WTC11 (cell line): Measurements from ENCODE around the gene SDK2. TPM values are rescaled to one million over a fixed set of nuclear protein-coding genes. Genes with fewer than 3 reads are reported as not detected.

ENCODE experiments used
- ATAC-seq: fragments of 200-7000 bp; cut with Tn5 transposase; 2 replicates; pipeline ENCODE4 v1.10.0; 2021; ENCODE audit warnings: mild to moderate bottlenecking, moderate library complexity
- CTCF ChIA-PET: fragments of 300-600 bp; sonication (Branson Sonifier 250); formaldehyde crosslinking; loops from one replicate; lab custom pipeline; 2021; ENCODE audit warnings: antibody characterized with exemption; lab: Charles Lee
- POLR2A ChIA-PET: fragments of 350-600 bp; sonication (Branson Sonifier 250); formaldehyde crosslinking; loops from one replicate; lab custom pipeline; 2021; ENCODE audit warnings: antibody characterized with exemption; lab: Charles Lee
- DNase-seq: peaks from one replicate; pipeline ENCODE4 v3.0.0; 2021; ENCODE audit warnings: low spot score
- H3K27ac Mint-ChIP-seq: 2 replicates; pipeline ENCODE4 v1.8.0; 2021; ENCODE audit warnings: mixed read lengths
- H3K27me3 Mint-ChIP-seq: 2 replicates; pipeline ENCODE4 v1.8.0; 2021; ENCODE audit warnings: low read depth, mild to moderate bottlenecking, moderate library complexity, mixed read lengths
- H3K36me3 Mint-ChIP-seq: 2 replicates; pipeline ENCODE4 v1.8.0; 2021; ENCODE audit warnings: mixed read lengths
- H3K4me1 Mint-ChIP-seq: 2 replicates; pipeline ENCODE4 v1.8.0; 2022; ENCODE audit warnings: mixed read lengths
- H3K4me3 Mint-ChIP-seq: 2 replicates; pipeline ENCODE4 v1.8.0; 2021; ENCODE audit warnings: mild to moderate bottlenecking, moderate library complexity, mixed read lengths
- H3K9me3 Mint-ChIP-seq: 2 replicates; pipeline ENCODE4 v1.8.0; 2021; ENCODE audit warnings: mixed read lengths
- CREB1 ChIP-seq: sonication (generic); formaldehyde crosslinking; IDR thresholded peaks from 2 replicates; pipeline ENCODE4 v1.8.0; 2023; ENCODE audit warnings: mild to moderate bottlenecking, missing genetic modification reagents
- ELF4 ChIP-seq: sonication (generic); formaldehyde crosslinking; IDR thresholded peaks from 2 replicates; pipeline ENCODE4 v1.8.1; 2022; ENCODE audit warnings: low read depth, mild to moderate bottlenecking, moderate library complexity, missing genetic modification reagents
- GTF2I ChIP-seq: fragments of 250-450 bp; sonication (Bioruptor Pico); conservative IDR thresholded peaks from 2 replicates; pipeline ENCODE4 v1.4.0; 2021; ENCODE audit warnings: mild to moderate bottlenecking
- JUN ChIP-seq: sonication (generic); formaldehyde crosslinking; IDR thresholded peaks from 2 replicates; pipeline ENCODE4 v1.8.0; 2023; ENCODE audit warnings: mild to moderate bottlenecking, missing genetic modification reagents
- RORB ChIP-seq: fragments of 250-450 bp; sonication (Bioruptor Pico); IDR thresholded peaks from 2 replicates; pipeline ENCODE4 v1.9.0; 2021; ENCODE audit warnings: mild to moderate bottlenecking
- SMAD3 ChIP-seq: sonication (generic); formaldehyde crosslinking; IDR thresholded peaks from 2 replicates; pipeline ENCODE4 v1.8.0; 2022; ENCODE audit warnings: missing genetic modification reagents, mild to moderate bottlenecking, borderline replicate concordance
- SP1 ChIP-seq: sonication (generic); formaldehyde crosslinking; conservative IDR thresholded peaks from 2 replicates; pipeline ENCODE4 v1.8.1; 2022; ENCODE audit warnings: missing genetic modification reagents
- ZBTB21 ChIP-seq: sonication (generic); formaldehyde crosslinking; IDR thresholded peaks from 2 replicates; pipeline ENCODE4 v1.8.1; 2023; ENCODE audit warnings: mild to moderate bottlenecking, missing genetic modification reagents, borderline replicate concordance
- ZNF263 ChIP-seq: sonication (generic); formaldehyde crosslinking; IDR thresholded peaks from 2 replicates; pipeline ENCODE4 v1.8.1; 2022; ENCODE audit warnings: low read depth, mild to moderate bottlenecking, moderate library complexity, missing genetic modification reagents
- total RNA-seq: library from RNA; stranded (reverse); gene quantifications from 3 replicates; pipeline ENCODE4 v1.2.3, GENCODE V29; 2021
- TF ChIP-seq, protein P1 (sequence below): fragments of 250-450 bp; sonication (Bioruptor Pico); IDR thresholded peaks from 2 replicates; pipeline ENCODE4 v1.9.0; 2021; ENCODE audit warnings: mild to moderate bottlenecking
- TF ChIP-seq, protein P2 (sequence below): sonication (generic); formaldehyde crosslinking; conservative IDR thresholded peaks from 2 replicates; pipeline ENCODE4 v1.8.1; 2022; ENCODE audit warnings: mild to moderate bottlenecking, missing genetic modification reagents
- TF ChIP-seq, protein P3 (sequence below): sonication (generic); formaldehyde crosslinking; IDR thresholded peaks from 2 replicates; pipeline ENCODE4 v1.8.1; 2022; ENCODE audit warnings: low read depth, missing genetic modification reagents, borderline replicate concordance
- TF ChIP-seq, protein P4 (sequence below): fragments of 200-600 bp; IDR thresholded peaks from 2 replicates; pipeline ENCODE4 v1.8.0; 2022; ENCODE audit warnings: antibody characterized with exemption
- TF ChIP-seq, protein P5 (sequence below): fragments of 250-450 bp; sonication (Bioruptor Pico); IDR thresholded peaks from 2 replicates; pipeline ENCODE4 v1.8.0; 2021; ENCODE audit warnings: mild to moderate bottlenecking
- TF ChIP-seq, protein P6 (sequence below): sonication (generic); formaldehyde crosslinking; IDR thresholded peaks from 2 replicates; pipeline ENCODE4 v1.8.0; 2022; ENCODE audit warnings: mild to moderate bottlenecking, missing genetic modification reagents
- TF ChIP-seq, protein P7 (sequence below): sonication (generic); formaldehyde crosslinking; IDR thresholded peaks from 2 replicates; pipeline ENCODE4 v1.8.0; 2023; ENCODE audit warnings: mild to moderate bottlenecking, missing genetic modification reagents
- TF ChIP-seq, protein P8 (sequence below): sonication (generic); formaldehyde crosslinking; IDR thresholded peaks from 2 replicates; pipeline ENCODE4 v1.8.1; 2022; ENCODE audit warnings: missing genetic modification reagents, borderline replicate concordance

Gene SDK2
- total RNA-seq, 1 experiment from 2014 or later, result 14.8 TPM

DNA sequence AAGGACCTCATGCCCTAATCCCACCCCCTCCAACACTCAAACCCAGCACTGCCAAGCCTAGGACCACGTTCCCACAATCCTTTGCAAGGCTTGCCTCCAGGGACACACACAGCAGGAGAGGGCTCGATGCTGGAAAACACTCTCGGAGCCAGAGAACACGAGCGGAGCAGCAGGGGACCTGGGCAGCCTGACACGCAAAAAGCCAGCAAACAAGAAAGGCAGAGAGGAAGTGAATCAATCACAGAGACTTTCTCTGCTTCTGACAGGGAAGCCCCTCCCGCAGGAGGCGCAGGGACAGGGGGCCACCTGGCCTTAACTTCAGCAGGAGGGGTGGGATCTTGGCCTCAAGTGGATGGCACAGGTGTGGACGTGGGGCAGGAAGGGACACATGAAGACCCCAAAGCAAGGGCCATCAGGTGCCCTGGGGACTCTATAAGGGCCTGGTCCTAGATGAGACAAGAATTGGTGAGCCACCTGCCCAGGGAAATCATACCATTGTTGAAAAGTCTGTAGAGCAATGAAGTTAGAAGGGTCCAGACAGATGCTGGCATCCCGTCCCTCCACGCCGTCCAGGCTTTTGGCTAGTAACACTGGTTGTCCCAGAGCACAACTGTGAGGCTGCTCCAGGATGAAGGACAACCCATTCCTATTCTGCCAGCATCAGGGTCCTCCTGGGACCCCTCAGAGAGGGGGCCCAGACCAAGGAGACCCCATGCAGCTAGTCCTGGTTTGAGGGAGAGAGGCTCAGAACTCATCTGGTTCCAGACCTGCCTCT is 2.2 kb downstream of the SDK2 start:
- DNase-seq, result no peak
- POLR2A ChIA-PET, result no interaction called here
- Mint-ChIP-seq H3K36me3 (no peaks in the 10 kb centered on the region), H3K27me3 (peaks cover 50% of the 10 kb centered on the region), H3K4me3 (peak overlapping the region; percentile 75), H3K9me3 (no peaks in the 10 kb centered on the region), H3K27ac (no peak overlapping the region), H3K4me1 (peaks cover 41% of the 10 kb centered on the region)
- no peak for ATAC-seq
- CTCF ChIA-PET, result interaction anchor here (0.6 to 6.0 kb wide), 6 partner anchors 14 to 68 kb away, joined by 3 to 69 read pairs (median 8); no protein-coding TSS in a partner anchor
- TF ChIP-seq, protein P1, sequence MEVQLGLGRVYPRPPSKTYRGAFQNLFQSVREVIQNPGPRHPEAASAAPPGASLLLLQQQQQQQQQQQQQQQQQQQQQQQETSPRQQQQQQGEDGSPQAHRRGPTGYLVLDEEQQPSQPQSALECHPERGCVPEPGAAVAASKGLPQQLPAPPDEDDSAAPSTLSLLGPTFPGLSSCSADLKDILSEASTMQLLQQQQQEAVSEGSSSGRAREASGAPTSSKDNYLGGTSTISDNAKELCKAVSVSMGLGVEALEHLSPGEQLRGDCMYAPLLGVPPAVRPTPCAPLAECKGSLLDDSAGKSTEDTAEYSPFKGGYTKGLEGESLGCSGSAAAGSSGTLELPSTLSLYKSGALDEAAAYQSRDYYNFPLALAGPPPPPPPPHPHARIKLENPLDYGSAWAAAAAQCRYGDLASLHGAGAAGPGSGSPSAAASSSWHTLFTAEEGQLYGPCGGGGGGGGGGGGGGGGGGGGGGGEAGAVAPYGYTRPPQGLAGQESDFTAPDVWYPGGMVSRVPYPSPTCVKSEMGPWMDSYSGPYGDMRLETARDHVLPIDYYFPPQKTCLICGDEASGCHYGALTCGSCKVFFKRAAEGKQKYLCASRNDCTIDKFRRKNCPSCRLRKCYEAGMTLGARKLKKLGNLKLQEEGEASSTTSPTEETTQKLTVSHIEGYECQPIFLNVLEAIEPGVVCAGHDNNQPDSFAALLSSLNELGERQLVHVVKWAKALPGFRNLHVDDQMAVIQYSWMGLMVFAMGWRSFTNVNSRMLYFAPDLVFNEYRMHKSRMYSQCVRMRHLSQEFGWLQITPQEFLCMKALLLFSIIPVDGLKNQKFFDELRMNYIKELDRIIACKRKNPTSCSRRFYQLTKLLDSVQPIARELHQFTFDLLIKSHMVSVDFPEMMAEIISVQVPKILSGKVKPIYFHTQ, result no peak
- 0 out of 2 replicates have a peak, but pooled peaks have one; percentile 29 for TF ChIP-seq SMAD3 (CRISPR knock-in tag)
- TF ChIP-seq, protein P2, sequence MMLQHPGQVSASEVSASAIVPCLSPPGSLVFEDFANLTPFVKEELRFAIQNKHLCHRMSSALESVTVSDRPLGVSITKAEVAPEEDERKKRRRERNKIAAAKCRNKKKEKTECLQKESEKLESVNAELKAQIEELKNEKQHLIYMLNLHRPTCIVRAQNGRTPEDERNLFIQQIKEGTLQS (CRISPR knock-in tag), result no peak
- TF ChIP-seq ZNF263, result no peak
- TF ChIP-seq CREB1 (CRISPR knock-in tag), result no peak
- TF ChIP-seq, protein P3, sequence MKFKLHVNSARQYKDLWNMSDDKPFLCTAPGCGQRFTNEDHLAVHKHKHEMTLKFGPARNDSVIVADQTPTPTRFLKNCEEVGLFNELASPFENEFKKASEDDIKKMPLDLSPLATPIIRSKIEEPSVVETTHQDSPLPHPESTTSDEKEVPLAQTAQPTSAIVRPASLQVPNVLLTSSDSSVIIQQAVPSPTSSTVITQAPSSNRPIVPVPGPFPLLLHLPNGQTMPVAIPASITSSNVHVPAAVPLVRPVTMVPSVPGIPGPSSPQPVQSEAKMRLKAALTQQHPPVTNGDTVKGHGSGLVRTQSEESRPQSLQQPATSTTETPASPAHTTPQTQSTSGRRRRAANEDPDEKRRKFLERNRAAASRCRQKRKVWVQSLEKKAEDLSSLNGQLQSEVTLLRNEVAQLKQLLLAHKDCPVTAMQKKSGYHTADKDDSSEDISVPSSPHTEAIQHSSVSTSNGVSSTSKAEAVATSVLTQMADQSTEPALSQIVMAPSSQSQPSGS (CRISPR knock-in tag), result no peak

DNA sequence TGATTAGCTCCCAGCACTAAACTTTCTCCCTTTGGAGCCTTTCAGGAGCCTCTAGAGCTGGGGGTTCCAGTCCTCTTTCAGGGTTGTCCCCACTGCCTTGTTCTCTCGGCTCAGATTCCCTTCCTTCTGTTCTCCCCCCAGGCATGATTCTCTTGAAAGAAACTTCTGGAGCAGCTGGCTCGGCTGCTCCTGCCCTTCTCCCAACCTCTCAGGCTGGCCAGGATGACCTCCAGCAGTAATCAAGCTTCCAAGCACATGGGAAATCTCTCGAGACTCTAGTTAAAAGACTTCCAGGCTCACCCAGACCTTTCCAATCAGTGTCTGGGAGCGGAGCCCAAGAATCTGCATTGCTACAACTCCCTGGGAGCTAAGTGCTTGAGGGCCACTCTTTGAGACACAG is 3.6 kb downstream of the SDK2 start:
- ATAC-seq (no peak), DNase-seq (no peak)
- Mint-ChIP-seq H3K27me3 (peaks cover 37% of the 10 kb centered on the region), H3K9me3 (no peaks in the 10 kb centered on the region), H3K4me3 (no peak overlapping the region), H3K4me1 (peaks cover 30% of the 10 kb centered on the region), H3K36me3 (no peaks in the 10 kb centered on the region), H3K27ac (no peak overlapping the region)
- POLR2A ChIA-PET, result no interaction called here
- CTCF ChIA-PET, result interaction anchor here (1.0 to 1.6 kb wide), 3 partner anchors 9 to 210 kb away, joined by 3 to 4 read pairs (median 4); no protein-coding TSS in a partner anchor
- TF ChIP-seq, protein P2 (CRISPR knock-in tag), result no peak
- TF ChIP-seq, protein P4, sequence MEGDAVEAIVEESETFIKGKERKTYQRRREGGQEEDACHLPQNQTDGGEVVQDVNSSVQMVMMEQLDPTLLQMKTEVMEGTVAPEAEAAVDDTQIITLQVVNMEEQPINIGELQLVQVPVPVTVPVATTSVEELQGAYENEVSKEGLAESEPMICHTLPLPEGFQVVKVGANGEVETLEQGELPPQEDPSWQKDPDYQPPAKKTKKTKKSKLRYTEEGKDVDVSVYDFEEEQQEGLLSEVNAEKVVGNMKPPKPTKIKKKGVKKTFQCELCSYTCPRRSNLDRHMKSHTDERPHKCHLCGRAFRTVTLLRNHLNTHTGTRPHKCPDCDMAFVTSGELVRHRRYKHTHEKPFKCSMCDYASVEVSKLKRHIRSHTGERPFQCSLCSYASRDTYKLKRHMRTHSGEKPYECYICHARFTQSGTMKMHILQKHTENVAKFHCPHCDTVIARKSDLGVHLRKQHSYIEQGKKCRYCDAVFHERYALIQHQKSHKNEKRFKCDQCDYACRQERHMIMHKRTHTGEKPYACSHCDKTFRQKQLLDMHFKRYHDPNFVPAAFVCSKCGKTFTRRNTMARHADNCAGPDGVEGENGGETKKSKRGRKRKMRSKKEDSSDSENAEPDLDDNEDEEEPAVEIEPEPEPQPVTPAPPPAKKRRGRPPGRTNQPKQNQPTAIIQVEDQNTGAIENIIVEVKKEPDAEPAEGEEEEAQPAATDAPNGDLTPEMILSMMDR, result no peak
- TF ChIP-seq, protein P5, sequence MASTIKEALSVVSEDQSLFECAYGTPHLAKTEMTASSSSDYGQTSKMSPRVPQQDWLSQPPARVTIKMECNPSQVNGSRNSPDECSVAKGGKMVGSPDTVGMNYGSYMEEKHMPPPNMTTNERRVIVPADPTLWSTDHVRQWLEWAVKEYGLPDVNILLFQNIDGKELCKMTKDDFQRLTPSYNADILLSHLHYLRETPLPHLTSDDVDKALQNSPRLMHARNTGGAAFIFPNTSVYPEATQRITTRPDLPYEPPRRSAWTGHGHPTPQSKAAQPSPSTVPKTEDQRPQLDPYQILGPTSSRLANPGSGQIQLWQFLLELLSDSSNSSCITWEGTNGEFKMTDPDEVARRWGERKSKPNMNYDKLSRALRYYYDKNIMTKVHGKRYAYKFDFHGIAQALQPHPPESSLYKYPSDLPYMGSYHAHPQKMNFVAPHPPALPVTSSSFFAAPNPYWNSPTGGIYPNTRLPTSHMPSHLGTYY, result no peak
- TF ChIP-seq, protein P6, sequence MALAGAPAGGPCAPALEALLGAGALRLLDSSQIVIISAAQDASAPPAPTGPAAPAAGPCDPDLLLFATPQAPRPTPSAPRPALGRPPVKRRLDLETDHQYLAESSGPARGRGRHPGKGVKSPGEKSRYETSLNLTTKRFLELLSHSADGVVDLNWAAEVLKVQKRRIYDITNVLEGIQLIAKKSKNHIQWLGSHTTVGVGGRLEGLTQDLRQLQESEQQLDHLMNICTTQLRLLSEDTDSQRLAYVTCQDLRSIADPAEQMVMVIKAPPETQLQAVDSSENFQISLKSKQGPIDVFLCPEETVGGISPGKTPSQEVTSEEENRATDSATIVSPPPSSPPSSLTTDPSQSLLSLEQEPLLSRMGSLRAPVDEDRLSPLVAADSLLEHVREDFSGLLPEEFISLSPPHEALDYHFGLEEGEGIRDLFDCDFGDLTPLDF (CRISPR knock-in tag), result no peak
- TF ChIP-seq, protein P7, sequence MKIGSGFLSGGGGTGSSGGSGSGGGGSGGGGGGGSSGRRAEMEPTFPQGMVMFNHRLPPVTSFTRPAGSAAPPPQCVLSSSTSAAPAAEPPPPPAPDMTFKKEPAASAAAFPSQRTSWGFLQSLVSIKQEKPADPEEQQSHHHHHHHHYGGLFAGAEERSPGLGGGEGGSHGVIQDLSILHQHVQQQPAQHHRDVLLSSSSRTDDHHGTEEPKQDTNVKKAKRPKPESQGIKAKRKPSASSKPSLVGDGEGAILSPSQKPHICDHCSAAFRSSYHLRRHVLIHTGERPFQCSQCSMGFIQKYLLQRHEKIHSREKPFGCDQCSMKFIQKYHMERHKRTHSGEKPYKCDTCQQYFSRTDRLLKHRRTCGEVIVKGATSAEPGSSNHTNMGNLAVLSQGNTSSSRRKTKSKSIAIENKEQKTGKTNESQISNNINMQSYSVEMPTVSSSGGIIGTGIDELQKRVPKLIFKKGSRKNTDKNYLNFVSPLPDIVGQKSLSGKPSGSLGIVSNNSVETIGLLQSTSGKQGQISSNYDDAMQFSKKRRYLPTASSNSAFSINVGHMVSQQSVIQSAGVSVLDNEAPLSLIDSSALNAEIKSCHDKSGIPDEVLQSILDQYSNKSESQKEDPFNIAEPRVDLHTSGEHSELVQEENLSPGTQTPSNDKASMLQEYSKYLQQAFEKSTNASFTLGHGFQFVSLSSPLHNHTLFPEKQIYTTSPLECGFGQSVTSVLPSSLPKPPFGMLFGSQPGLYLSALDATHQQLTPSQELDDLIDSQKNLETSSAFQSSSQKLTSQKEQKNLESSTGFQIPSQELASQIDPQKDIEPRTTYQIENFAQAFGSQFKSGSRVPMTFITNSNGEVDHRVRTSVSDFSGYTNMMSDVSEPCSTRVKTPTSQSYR (CRISPR knock-in tag), result no peak
- TF ChIP-seq GTF2I (CRISPR knock-in tag), result no peak
- TF ChIP-seq, protein P8, sequence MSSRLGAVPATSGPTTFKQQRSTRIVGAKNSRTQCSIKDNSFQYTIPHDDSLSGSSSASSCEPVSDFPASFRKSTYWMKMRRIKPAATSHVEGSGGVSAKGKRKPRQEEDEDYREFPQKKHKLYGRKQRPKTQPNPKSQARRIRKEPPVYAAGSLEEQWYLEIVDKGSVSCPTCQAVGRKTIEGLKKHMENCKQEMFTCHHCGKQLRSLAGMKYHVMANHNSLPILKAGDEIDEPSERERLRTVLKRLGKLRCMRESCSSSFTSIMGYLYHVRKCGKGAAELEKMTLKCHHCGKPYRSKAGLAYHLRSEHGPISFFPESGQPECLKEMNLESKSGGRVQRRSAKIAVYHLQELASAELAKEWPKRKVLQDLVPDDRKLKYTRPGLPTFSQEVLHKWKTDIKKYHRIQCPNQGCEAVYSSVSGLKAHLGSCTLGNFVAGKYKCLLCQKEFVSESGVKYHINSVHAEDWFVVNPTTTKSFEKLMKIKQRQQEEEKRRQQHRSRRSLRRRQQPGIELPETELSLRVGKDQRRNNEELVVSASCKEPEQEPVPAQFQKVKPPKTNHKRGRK, result no peak
- TF ChIP-seq ZBTB21 (CRISPR knock-in tag), result no peak
- no peak for TF ChIP-seq ELF4 (CRISPR knock-in tag)
- TF ChIP-seq SP1, result no peak
- no peak for TF ChIP-seq JUN (CRISPR knock-in tag)
- TF ChIP-seq RORB, result no peak
